HG03108 (cell line): ENCODE results near the gene NDUFA12.
"Not testable (repeated sequence)": the region's sequence is repeated elsewhere in the genome, so short reads cannot be mapped to it uniquely, and the experiment has no call there.

Source experiments
- ATAC-seq: cut with Tn5 transposase; IDR thresholded peaks from one replicate; pipeline ENCODE4 v1.9.1; 2021; ENCODE audit warnings: moderate library complexity; ENCODE audit not compliant: unreplicated experiment

The NDUFA12 gene

DNA sequence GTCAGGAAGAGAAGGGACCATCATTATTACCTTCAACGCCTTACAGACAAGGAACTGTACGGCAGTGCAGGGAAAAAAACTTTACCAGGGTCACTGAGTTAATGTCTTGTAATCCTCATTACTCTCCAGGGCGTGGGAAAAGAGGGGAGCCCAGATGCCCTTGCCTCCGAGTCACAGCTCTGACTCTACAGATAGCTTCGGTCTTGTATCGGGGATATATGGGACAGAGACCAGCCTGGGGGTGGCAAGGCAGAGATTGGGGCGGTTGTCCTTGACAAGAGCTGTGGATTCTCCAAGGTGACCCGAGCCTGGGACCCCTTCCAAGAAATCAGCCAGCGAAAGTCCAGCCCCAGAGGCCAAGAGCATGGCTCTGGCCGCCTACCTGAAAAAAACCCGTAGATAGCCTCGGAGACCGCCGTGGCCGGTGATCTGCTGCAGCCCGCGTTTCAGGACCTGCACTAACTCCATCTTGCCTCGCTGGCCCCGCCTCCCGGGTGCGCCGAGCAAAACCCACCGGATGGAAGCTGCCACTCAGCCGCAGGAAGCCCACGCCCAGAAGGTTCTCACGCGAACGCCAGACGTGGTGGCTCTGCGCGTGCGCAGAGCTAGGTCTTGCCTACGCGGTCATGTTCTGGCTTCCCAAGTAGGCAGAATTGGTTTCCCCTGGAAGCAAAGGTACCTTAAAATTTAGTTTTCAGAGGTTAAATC, at the start of gene NDUFA12:
Gene NDUFA12, minus strand, starts transcription at position 485 of the 708 bp plus-strand sequence. Its CDS starts 17 bp downstream, at position 468.
- ATAC-seq: peak; percentile 99

DNA sequence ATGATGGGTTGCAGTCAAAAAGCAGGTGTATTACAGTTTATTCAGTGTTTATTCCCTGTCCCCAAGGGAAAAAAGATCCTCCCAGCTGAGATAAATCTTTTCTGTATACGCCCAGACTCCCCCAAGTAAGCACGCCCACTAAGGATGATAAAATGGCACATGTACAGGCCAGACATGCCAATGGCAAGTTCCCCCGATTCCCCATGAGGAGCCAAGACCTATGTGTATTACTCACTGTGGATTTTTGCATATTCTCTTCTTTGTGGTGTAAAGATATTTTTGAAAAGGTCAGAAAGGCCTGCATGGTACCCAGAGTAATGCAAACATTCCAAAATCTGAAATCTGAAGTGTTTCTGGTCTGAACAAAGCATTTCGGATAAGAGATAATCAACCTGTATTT, 47.7 kb upstream of the NDUFA12 start:
- no peak for ATAC-seq

DNA sequence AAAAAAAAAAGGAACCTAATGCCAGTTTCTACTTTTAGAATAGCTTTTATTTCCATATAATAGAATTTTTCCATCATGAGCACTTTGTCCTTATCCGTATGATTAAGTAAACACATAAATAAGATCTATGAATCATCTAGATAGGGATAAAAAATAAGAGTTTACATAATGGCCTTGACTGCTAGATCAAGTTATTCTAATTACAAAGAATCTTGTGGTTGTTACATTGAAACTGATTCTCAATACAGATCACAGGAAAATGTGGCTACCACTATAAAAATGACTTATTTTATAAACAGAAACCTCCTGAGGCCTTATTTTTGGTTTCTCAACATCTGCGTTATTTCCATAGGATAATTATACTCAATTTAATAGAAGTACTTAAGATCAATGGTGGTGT, 34.4 kb upstream of the NDUFA12 start:
- no peak for ATAC-seq

DNA sequence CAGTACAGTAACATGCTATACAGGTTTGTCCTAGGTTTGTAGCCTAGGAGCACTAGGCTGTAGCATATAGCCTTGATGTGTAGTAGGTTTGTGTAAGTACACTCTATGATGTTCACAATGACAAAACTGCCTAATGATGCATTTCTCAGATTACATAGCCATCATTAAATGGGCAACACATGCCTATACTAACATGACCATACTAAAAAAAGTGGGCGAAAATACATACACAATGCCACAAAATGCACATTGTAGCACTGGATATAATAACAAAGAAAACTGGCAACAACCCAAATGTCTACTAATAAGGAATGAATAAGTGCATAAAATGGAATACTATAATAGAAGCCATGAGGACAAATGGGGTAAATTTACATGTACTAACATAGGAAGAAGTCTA, 31.3 kb upstream of the NDUFA12 start:
- no peak for ATAC-seq

DNA sequence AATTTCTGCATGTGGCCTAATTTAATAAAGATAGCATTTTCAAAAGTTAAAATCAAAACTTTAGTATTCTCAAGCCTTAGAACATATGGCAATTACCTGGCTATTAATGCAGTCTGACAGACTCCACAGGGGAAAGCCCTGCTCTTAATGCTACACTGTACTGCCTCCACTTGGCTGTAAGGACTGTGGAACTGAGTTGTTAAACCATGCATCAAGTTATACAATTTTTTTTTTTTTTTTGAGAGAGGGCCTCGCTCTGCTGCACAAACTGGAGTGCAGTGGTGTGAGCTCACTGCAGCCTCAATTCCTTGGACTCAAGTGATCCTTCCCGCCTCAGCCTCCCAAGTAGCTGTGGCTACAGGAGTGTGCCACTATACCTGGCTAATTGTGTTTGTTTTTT, 19.0 kb upstream of the NDUFA12 start:
- no peak for ATAC-seq

DNA sequence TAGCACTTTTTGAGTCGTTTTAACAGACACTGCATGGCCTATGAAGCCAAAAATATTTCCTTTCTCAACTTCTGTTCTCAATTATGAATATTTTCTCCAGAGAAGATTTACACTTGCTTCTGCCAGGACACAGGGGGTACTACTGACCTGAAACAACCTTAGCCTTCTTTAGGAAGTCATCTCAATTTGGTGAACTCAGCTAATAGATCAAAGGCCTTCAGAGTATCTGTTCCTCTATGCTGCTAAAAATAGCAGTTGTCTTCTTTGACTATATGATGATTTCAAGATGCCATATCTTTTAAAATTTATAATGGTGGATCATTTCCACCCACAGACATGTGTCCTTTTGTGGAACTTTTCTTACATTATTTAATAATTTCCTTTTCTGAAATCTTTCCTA, 14.0 kb upstream of the NDUFA12 start:
- ATAC-seq: no peak

DNA sequence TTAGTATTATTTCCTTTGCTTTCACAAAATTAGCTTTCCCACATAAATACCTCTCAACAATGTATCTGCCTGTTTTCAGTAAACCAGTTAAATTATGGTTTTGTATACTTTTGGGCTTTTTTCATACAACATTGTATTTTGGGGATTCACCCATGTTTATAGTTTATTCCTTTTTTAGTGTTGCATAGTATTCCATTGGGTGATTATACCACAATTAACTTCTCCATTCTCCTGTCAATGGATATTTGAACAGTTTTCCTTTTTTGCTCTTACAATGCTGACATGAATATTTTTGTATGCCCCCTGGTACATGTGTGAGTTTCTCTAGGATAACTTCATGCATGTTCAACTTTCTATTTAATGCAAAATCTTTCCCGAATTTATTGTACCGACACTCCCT, 12.6 kb upstream of the NDUFA12 start:
- ATAC-seq: no peak

DNA sequence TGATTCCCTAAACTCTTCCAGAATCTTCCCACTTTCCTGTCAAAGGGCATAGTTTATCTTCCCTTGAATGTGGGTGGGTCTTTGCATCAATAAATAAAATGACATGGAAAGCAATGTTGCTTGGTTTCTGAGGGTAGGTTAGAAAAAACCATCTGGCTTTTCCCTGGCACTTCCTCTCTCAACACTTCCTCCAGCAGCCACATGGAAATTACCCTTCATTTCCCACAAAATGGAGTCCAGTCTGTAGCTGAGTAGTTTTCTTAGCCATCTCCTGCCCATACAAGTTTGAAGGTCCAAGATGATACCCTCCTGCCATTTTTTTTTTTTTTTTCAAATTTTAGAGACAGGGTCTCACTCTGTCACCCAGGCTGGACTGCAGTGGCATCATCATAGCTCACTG, 11.1 kb upstream of the NDUFA12 start:
- ATAC-seq: no peak

DNA sequence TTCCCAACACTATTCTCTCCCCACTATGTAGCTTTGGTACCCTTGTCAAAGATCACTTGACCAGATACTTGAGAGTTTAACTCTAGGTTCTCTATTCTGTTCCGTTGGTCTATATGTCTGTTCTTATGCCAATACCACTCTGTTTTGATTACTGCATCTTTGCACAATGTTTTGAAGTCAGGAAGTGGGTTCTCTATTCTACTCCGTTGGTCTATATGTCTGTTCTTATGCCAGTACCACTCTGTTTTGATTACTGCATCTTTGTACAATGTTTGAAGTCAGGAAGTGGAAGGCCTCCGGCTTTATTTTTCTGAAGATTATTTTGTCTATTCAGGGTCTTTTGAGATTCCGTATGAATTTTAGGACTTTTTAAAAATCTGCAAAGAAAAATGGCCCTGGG, 2.7 kb upstream of the NDUFA12 start:
- ATAC-seq: no peak

DNA sequence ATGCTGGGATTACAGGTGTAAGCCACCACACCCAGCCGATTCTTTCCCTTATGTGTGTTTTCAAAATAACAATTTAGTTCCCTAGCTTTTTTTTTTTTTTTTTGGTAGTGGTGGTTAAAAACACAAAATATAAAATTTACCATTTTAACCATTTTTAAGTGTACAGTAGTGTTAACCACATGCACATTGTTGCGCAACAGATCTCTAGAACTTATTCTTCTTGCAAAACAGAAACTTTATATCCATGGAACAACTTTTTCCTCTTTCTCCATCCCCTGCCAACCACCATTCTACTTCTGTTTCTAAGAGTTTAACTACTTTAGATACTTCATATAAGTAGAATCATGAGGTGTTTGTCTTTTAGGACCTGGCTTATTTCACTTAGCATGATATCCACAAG, 1.1 kb upstream of the NDUFA12 start:
- no peak for ATAC-seq

DNA sequence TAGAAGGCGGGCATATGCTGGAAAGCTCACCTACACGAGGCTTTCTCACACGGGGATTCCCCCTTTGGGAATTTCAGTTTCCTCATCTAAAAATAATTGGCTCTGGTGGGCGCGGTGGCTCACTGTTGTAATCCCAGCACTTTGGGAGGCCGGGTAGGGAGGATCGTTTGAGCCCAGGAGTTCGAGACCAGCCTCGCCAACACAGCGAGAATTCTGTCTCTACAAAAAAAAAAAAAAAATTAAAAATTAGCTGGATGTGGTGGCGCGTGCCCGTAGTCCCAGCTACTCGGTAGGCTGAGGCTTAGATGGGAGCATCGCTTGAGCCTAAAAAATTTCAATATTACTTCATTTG, 400 bp upstream of the NDUFA12 start:
- ATAC-seq: no peak

DNA sequence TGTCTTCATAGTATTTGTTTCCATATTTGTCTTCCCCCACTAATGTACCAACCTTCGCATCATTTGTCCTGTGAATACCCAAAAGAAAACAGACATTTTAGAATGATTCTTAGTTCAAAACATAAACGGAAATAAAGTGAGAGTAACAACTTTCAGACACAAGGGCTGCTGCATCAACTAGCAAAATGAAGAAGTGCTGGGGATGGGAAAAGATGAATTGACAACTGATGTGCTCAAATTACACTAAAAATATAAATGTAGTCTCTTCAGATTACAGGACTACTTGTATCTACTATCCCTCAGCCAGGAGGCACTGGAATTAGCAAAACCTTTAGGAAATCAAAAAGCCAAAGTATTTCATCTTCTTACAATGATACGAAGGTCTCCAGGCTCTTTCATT, 743 bp downstream of the NDUFA12 start:
- no peak for ATAC-seq

DNA sequence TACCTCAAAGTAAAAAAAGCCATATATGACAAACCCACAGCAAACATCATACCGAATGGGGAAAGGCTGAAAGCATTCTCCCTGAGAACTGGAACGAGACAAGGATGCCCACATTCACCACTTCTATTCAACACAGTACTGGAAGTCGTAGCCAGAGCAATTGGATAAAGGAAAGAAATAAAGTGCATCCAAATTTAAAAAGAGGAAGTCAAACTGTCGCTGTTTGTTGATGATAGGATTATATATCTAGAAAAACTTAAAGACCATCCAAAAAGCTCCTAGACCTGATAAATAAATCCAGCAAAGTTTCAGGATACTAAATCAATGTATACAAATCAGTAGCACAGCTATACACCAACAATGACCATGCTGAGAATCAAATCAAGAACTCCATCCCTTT, 5.2 kb downstream of the NDUFA12 start:
- ATAC-seq: no peak

DNA sequence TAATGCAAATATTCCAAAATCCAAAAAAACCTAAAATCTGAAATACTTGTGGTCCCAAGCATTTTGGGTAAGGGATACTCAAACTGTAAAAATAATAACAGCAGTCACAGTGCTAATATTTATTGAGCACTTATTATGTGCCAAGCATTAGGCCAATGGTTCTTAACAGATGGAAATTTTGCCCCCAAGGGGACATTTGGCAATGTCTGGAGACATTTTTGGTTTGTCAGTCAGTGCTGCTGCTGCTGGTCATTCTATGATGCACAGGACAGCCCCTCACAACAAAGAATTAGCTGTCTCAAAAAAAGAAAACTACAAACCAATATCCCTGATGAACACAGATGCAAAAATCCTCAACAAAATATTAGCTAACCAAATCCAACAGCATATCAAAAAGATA, 5.8 kb downstream of the NDUFA12 start:
- ATAC-seq: no peak

DNA sequence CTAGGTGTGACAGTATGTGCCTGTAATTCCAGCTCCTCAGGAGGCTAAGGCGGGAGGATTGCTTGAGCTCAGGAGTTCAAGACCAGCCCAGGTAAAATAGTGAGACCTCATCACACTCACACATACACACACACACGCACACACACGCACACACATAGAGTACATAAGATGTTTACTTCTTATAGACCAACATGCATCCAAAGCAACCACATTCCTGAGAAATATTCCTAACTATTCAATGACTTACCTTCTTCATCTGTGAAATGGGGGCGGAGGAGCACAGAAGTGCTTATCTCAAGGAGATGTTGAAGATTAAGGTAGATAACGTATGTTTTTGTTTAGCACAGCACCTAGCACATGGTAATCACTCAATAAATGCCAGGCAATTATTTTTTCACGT, 6.4 kb downstream of the NDUFA12 start:
- no peak for ATAC-seq

DNA sequence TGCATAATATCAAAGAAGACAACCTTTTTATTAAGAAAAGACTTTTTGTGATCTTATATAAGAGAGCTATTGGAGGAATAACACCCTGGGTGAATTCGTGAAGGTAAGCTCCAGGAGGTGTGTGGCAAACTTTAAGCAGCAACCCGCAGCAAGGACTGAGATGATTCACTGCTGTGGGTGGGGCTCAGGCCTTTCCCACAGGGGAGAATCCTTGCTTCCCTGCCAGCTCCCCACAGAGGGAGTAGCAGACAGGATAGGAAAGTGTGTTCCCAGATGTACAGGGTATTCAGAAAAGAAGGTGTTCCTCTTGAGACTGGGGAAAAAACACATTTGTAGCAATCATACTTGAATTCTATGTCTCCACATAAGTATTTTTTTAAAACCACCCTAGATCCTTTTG, 9.2 kb downstream of the NDUFA12 start:
- no peak for ATAC-seq

DNA sequence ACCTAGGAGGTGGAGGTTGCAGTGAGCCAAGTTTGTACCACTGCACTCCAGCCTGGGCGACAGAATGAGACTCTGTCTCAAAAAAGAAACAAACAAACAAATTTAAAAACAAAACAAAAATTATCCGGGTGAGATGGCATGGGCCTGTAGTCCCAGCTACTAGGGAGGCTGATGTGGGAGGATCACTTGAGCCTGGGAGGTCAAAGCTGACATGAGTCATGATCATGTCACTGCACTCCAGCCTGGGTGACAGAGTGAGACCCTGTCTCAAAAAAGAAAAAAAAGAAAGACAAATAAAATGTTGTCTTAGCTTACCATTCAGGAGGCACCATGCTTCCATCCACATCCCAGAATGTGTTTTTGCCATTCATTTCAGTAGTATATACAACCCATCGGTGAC, 9.6 kb downstream of the NDUFA12 start:
- not testable (repeated sequence) for ATAC-seq

DNA sequence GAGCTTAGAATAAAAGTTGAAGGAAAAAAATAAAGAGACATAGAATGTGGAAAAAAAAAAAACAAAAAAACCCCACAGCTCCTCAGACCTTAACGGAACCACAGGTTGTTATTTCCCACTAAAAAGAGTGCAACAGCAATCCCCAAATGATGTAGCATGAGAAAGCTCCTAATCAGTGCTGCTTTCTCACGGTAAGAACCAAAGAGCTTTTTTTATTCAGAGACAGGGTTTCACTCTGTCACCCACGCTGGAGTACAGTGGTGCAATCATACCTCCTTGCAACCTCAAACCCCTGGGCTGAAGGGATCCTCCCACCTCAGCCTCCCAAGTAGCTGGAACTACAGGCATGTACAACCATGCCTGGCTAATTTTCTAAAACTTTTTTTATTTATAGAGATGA, 13.3 kb downstream of the NDUFA12 start:
- ATAC-seq: no peak

DNA sequence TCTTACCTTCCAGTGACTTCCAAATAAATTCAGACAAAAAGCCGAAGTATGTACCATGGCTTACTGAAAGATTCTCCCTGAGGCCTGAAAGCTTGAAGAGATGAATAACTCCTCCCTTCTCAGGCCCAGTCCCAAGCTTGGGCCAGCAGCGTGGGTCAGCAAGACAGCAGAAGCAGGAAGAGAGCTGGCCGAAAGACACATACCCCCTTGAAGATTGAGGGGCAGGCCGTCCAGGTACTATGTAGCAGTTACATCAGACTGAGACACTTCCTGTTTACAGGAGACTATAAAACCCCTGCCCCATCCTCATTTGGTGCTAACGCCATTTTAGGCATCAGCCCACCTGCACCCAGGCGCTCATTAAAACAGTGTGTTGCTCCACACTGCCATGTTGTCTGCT, 15.0 kb downstream of the NDUFA12 start:
- no peak for ATAC-seq

DNA sequence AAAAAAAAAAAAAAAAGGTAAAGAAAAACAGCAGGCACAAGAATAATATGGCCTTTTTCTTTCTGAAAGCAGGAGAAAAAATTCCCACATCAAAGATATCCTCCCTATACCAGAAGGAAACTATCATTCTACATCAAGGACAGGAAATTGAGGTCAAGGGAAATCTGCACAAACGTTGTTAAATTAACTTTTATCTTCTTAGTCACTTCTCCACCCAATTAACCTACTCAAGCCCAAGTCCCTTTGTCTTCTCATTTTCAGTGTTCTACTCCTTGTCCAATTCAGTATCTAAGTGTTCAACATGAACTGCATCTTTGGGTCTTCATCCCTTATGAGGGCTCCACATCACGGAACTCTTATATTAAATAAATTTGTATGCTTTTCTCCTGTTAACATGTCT, 15.7 kb downstream of the NDUFA12 start:
- no peak for ATAC-seq

DNA sequence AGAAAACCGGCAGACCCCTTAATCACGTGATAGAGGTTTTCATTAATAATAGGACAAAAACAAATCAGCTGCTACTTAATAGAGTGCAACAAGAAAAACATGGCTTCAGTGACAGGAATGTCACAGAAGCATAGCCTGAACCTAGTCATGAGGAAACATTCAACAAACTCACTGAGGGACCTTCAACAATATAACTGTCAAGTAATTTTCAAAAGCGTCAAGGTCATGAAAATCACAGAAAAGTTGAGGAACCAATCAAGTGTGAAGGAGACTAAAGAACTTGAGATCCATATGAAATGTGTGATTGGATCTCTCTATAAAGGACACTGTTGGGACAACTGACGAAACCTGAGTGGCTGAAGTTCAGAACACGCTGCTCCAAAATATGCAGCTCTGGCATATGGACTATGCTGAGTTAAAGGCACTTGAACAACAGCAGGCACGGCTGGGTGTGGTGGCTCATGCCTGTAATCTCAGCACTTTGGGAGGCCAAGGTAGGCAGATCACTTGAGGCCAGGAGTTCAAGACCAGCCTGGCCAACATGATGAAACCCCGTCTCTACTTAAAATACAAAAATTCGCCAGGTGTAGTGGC, 16.3 kb downstream of the NDUFA12 start:
- no peak for ATAC-seq

DNA sequence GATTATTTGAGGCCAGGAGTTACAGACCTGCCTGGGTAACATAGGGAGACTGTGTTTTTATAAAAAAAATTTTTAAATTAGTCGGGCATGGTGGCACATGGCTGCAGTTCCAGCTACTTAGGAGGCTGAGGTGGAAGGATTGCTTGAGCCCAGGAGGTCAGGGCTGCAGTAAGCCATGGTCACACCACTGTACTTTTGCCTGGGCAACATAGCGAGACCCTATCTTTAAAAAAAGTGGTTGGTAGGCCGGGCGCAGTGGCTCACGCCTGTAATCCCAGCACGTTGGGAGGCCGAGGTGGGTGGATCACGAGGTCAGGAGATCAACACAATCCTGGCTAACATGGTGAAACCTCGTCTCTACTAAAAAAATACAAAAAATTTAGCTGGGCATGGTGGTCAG, 18.4 kb downstream of the NDUFA12 start:
- not testable (repeated sequence) for ATAC-seq

DNA sequence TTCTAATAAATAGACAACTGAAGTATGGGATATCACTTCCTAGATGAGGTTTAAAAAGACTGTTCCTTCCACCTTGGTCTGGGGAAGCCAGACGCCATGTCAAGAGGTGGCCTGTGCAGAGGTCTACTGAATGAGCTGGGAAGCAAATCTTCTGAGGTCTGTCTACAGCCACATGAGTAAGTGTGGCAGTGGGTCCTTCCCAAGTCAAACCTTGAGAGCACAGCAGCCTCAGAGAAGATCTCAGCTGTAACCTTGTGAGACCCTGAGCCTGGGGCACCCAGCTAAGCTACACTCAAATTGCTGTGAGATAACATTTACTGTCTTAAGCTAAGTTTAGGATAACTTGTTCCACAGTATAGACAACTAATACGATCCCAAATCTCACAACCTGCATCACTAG, 20.2 kb downstream of the NDUFA12 start:
- no peak for ATAC-seq
